ENCODE data around the gene ZFP1.
"Not testable (repeated sequence)": the region's sequence is repeated elsewhere in the genome, so short reads cannot be mapped to it uniquely, and the experiment has no call there.

Gene ZFP1

DNA sequence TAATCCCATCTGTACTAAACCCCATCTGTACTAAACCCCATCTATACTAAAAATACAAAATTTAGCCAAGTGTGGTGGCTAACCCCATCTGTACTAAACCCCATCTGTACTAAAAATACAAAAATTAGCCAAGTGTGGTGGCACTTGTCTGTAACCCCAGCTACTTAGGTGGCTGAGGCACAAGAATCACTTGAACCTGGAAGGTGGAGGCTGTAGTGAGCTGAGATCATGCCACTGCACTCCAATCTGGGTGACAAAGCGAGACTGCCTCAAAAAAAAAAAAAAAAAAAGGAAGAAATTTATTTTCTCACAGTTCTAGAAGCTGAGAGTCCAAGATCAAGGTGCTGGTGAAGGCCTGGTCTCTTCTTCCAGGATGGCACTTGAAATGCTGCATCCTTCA lies 12.1 kb downstream of the ZFP1 start:
- DNase-seq: no peak

DNA sequence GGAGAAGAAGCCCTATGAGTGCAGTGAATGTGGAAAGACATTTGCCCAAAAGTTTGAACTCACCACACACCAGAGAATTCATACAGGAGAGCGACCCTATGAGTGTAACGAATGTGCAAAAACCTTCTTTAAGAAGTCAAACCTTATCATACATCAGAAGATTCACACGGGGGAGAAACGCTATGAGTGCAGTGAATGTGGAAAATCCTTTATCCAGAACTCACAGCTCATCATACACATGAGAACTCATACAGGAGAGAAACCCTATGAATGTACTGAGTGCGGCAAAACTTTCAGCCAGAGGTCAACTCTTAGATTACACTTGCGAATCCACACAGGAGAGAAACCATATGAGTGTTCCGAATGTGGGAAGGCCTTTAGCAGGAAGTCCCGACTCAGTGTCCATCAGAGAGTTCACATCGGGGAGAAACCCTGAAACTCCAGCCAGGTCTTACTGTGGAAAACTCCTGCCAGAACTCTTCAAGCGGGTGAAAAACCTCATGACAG lies 21.6 kb downstream of the ZFP1 start:
- DNase-seq: no peak

- DNase-seq: no peak
Observed at GRCh38 chr16:75172578-75172977, 24.3 kb downstream of the ZFP1 start.

- no peak for DNase-seq
Observed at GRCh38 chr16:75175074-75175473, 26.8 kb downstream of the ZFP1 start.

GRCh38 chr16:75176926-75177325 lies 28.6 kb downstream of the ZFP1 start:
- DNase-seq: no peak

- no peak for DNase-seq
Observed at GRCh38 chr16:75179208-75179607, 30.9 kb downstream of the ZFP1 start.

DNA sequence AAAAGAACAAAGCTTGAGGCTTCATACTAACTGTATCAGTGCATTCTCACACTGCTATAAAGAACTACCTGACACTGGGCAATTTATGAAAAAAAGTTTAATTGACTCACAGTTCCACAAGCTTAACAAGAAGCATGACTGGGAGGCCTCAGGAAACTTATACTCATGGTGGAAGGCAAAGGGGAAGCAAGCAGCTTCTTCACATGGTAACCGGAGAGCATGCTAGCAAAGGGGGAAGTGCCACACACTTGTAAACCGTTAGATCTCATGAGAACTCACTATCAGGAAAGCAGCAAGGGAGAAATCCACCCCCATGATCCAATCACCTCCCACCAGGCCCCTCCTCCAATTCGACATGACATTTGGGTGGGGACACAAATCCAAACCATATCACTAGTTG lies 33.3 kb downstream of the ZFP1 start:
- DNase-seq: no peak

DNA sequence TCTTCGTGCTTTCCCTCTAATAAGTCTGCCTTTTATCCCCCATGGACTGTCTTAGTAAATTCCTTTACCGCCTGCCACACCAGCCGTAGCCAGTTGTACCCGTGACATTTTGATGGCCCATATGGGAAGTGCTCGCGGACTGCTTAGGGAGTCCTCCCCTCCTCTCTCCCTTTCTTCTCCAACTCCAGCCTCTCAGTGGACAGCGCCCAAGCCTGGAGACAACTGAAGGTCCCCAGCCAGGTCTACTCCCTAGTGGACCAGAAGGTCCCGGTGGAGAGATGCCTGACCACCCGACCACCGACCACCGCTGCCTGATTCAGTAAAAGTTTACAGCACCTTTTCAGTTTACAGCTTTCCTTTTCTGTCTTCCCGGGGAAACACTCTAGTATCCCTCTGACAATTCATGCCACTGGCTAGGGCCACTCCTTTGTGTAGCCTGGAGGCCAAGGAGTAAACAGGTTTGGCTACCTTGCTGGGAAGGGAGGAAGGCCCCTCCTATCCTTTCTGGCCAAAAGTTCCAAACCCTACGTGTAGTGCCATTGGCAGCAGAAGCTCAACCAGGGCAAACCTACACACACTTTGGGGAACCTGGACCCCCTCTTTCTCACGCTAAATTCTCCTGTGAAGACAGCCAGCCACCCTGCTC lies 40.6 kb downstream of the ZFP1 start:
- no peak for DNase-seq

GRCh38 chr16:75189638-75190245 lies 41.4 kb downstream of the ZFP1 start:
- DNase-seq: no peak

- no peak for DNase-seq
Observed at GRCh38 chr16:75192606-75193264, 44.4 kb downstream of the ZFP1 start.

DNA sequence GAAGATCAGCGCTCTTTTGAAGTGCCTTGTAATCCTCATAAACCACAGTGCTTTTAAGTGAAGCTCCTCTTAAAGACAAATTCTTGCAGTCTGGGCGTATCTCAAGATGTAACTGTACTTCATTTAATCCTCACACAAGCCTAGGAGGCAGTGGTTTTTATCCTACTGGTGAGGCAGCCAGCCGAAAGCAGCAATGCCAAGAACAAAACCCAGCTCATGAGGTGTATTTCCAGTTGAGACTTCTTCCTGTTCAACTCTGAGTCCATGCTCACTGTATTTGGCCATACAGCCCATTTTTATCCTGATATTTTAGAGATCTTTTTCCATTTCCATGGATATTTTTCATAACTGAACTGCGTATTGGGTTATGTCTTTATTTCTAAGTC lies 44.9 kb downstream of the ZFP1 start:
- no peak for DNase-seq

GRCh38 chr16:75193730-75194444 lies 45.6 kb downstream of the ZFP1 start:
- no peak for DNase-seq

- DNase-seq: no peak
Observed at GRCh38 chr16:75195811-75196790, 47.8 kb downstream of the ZFP1 start.

- DNase-seq: no peak
Observed at GRCh38 chr16:75196836-75197235, 48.5 kb downstream of the ZFP1 start.

DNA sequence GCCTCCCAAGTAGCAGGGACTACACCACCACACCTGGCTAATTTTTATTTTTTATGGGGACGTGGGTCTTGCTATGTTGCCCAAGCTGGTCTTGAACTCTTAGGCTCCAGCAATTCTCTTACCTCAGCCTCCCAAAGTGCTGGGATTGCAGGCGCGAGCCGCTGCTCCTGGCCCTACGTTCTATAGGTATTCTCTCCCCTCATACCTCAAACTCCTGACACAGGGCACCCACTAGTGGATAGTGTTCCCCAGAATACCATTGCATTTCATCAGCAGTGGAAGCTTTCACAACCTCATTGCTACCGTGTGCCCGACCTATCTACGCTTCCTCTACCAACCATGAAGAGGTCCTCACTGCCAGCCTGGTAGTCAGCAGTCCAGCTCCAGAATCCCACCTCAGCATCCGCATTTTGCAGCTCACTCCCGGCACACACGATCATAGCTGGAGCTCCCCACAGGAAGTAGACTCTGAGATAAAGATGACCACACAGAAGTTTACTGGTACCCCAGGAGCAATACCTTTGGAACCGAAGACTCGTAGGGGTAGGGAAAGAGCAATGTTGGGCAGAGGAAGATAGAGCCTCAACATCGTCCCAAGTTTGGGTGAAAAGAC lies 49.3 kb downstream of the ZFP1 start:
- DNase-seq: no peak

- DNase-seq: no peak
Observed at GRCh38 chr16:75198135-75198600, 49.8 kb downstream of the ZFP1 start.

DNA sequence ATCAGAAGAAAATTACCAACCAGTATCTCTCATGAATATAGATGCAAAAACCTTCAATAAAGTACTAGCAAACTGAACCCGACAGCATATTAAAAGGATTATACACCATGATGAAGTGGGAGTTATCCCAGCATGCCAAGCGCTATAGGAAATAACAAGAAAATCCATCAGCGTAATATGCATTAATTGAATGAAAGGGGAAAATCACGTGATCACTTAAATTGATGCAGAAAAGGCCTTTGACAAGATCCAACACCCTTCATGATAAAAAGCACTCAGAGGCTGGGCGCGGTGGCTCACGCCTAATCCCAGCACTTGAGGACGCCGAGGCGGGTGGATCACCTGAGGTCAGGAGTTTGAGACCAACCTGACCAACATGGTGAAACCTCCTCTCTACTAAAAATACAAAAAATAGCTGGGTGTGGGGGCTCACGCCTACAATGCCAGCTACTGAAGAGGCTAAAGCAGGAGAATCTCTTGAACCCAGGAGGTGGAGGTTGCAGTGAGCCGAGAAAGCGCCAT lies 53.8 kb downstream of the ZFP1 start:
- DNase-seq: no peak

DNA sequence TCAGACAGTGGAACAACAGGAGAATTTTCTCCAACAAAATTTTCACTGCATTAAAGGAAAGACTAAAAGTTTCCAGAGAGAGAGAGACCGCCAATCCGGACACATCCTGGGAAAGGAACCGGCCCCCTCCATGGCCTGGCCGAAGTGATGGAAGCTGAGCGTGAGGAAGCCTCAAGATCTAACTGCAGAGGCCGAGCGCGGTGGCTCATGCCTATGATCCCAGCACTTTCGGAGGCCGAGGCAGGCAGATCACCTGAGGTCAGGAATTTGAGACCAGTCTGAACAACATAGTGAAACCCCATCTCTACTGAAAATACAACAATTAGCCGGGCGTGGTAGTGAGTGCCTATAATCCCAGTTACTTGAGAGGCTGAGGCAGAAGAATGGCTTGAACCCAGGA lies 54.8 kb downstream of the ZFP1 start:
- no peak for DNase-seq

DNA sequence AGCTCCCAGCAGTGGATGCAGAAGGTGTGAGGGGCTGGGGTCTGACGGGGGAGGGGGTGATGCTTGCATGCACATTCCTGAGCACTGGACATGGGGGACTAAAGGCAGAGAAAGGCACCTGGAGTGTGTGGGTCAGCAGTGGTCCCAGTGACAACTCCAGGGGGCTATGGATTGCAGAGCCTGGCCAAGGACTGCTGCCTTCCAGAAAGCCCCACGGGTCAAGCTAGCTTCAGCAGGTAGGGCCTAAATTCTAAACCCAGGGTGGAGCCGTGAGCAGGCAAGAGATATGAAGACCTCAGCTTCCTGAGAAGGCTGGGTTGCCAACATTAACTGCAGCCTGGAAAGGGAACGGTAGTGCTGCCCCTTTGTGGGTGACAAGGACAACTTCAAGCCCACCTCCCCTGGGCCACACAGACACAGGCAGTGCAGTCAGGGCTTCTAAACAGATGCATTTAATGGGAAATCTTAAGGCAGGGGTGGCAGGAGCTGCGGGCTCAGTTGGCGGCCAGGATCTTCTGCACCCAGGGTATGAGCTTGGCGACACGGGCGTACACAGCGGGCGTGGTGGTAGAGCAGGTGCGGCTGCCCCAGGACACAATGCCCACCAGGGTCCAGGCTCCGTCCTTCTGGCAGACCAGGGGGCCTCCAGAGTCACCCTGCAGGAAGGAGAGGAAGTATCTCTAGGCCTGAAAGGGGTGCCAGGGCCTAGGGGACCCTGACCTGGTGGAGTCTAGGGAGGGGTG lies 55.5 kb downstream of the ZFP1 start:
- DNase-seq: no peak

- DNase-seq: no peak
Observed at GRCh38 chr16:75204410-75204758, 56.1 kb downstream of the ZFP1 start.

- not testable (repeated sequence) for DNase-seq
Observed at GRCh38 chr16:75204905-75205304, 56.6 kb downstream of the ZFP1 start.

Data from activated CD8-positive, alpha-beta memory T cell treated with anti-CD3 and anti-CD28 coated beads, Interleukin-2, amount 50 U/mL, for 4 hours (primary cell).